Measurements from ENCODE around the gene DIABLO. TPM values are rescaled to one million over a fixed set of nuclear protein-coding genes. Genes with fewer than 3 reads are reported as not detected.

DIABLO gene
- total RNA-seq, 1 experiment from 2014 or later = 74.6 TPM

DNA sequence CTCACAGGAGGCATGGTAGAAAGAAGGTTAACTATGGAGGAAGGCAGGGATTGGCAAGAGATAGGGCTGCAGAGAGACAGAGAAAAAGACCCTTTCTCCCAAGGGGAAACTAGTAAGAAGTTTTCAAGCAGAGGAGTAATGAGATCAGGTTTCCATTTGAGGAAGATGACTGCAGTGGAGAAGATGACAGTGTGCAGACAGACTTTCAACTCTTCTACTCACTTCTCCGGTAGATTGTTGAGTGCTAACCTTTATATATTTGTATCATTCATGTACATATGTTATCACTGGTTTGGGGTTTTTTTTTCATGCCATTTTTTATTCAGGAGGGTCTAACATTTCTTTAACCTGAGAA, 28.3 kb downstream of the DIABLO start:
- H2BK5ac ChIP-seq (ENCODE audit: insufficient read length, low read length) = no peak overlapping the region
- no peak overlapping the region for H2BK15ac ChIP-seq (ENCODE audit: low read depth, low read length)
- no peak overlapping the region for H3K27ac ChIP-seq (ENCODE audit: insufficient read length, low read depth, low read length)
- no peak for DNase-seq
- no peaks in the 10 kb centered on the region; a peak in 2 of 7 replicates for H3K36me3 Mint-ChIP-seq (ENCODE audit: insufficient read depth in 1 of 3, low read depth in 3 of 3)
- H3K79me1 ChIP-seq (ENCODE audit: insufficient read depth, low read depth, low read length, poor library complexity, severe bottlenecking) = no peaks in the 10 kb centered on the region
- H3K23ac ChIP-seq (ENCODE audit: insufficient read length, low read depth, low read length) = no peak overlapping the region
- H3K27ac Mint-ChIP-seq = peak overlapping the region in 1 of 3 experiments; percentile 12; a peak in 1 of 7 replicates
- H3K14ac ChIP-seq (ENCODE audit: insufficient read depth, low read length) = no peak overlapping the region
- H4K8ac ChIP-seq (replicated peaks; ENCODE audit: insufficient read length, low read depth, low read length) = no peak overlapping the region
- H3K9me3 Mint-ChIP-seq = peaks cover 4 to 10% of the 10 kb centered on the region in 2 experiments
- H3K4me3 Mint-ChIP-seq = no peak overlapping the region
- no peak for TF ChIP-seq CTCF (conservative IDR thresholded peaks at IDR 0.05)
- H2BK12ac ChIP-seq (ENCODE audit: insufficient read length, low read depth, low read length) = no peak overlapping the region
- no peak overlapping the region for H2BK20ac ChIP-seq (ENCODE audit: low read depth, low read length, poor library complexity, severe bottlenecking)
- peaks cover 2% of the 10 kb centered on the region for H3K4me1 ChIP-seq (ENCODE audit: insufficient read depth, low read length)
- H3K9ac ChIP-seq (ENCODE audit: extremely low read depth, insufficient read length, low read length) = no peak overlapping the region
- no peak overlapping the region for H3K18ac ChIP-seq (ENCODE audit: insufficient read length, low read depth, low read length)
- no peak overlapping the region for H2BK120ac ChIP-seq (ENCODE audit: low read depth, low read length, poor library complexity, severe bottlenecking)
- no peaks in the 10 kb centered on the region for H3K79me2 ChIP-seq (ENCODE audit: insufficient read depth, low read length)
- H3K56ac ChIP-seq (ENCODE audit: insufficient read length, low read depth, low read length) = no peak overlapping the region
- H4K91ac ChIP-seq (ENCODE audit: insufficient read length, low read depth, low read length) = no peak overlapping the region
- H3T11ph ChIP-seq (ENCODE audit: low read length) = no peak overlapping the region
- no peak overlapping the region for H3K4ac ChIP-seq (ENCODE audit: low read depth, low read length)
- WGBS (ENCODE audit: extremely low coverage, insufficient read length, low lambda C conversion rate) = no CpG with 5 or more reads among the region's 1 CpG
- no peak overlapping the region for H4K5ac ChIP-seq (ENCODE audit: insufficient read length, low read depth, low read length)
- no peak overlapping the region for H2AFZ ChIP-seq (ENCODE audit: low read length)
- H3K27me3 ChIP-seq (ENCODE audit: insufficient read depth, low read length) = no peaks in the 10 kb centered on the region
- peaks cover 3 to 8% of the 10 kb centered on the region in 2 experiments; a peak in 3 of 4 replicates for H3K4me1 Mint-ChIP-seq
- H2AK5ac ChIP-seq (ENCODE audit: insufficient read length, low read length) = no peak overlapping the region
- H3K9me3 ChIP-seq (ENCODE audit: control insufficient read depth, low read depth, low read length) = no peaks in the 10 kb centered on the region
- H4K20me1 ChIP-seq (ENCODE audit: control insufficient read depth, insufficient read depth, insufficient read length) = no peaks in the 10 kb centered on the region
- H3K4me2 ChIP-seq (ENCODE audit: insufficient read depth, insufficient read length, low read length) = no peak overlapping the region
- no peaks in the 10 kb centered on the region for H3K23me2 ChIP-seq (ENCODE audit: insufficient read length, low read depth, low read length, poor library complexity, severe bottlenecking)
- peaks cover 31% of the 10 kb centered on the region for H3K27me3 Mint-ChIP-seq (ENCODE audit: low read depth)
